HepG2 (cell line): ENCODE results near the gene NCBP2L.

Source experiments
- CTCF ChIP-seq: sonication (generic); formaldehyde crosslinking; IDR thresholded peaks from 2 replicates; pipeline ENCODE4 v1.5.0; 2020; ENCODE audit warnings: mild to moderate bottlenecking, missing genetic modification reagents, moderate library complexity
- FOSL2 ChIP-seq: sonication (generic); formaldehyde crosslinking; IDR thresholded peaks from 2 replicates; pipeline ENCODE4 v1.4.0; 2020; ENCODE audit warnings: missing genetic modification reagents
- ZNF770 ChIP-seq: sonication (generic); formaldehyde crosslinking; IDR thresholded peaks from 2 replicates; pipeline ENCODE4 v1.5.0; 2020; ENCODE audit warnings: mild to moderate bottlenecking, missing genetic modification reagents

- no peak for TF ChIP-seq ZNF770 (CRISPR knock-in tag)
- no peak for TF ChIP-seq CTCF
- no peak for TF ChIP-seq FOSL2 (CRISPR knock-in tag)
Measured at GRCh38 chrX:107829878-107830277, 52.3 kb downstream of the NCBP2L start.
